Stomach (tissue), 9 donors: ENCODE data around the gene PRUNE2. TPM values are rescaled to one million over a fixed set of nuclear protein-coding genes. Genes with fewer than 3 reads are reported as not detected.

Source experiments
- DNase-seq, 2 donors: peaks; one replicate each; pipeline versions ENCODE4 v3.0.0 to v3.0.0-alpha.2; 2013 to 2019
- H3K27ac ChIP-seq, 5 donors: fragments of 200-600 bp in 4 of 5; sonication (generic) in 4 of 5; one replicate each; pipeline ENCODE4 v1.5.1; 2013 to 2019; ENCODE audit warnings: mild to moderate bottlenecking in 1 of 5, moderate library complexity in 1 of 5
- H3K27me3 ChIP-seq, 3 donors: fragments of 200-600 bp; sonication (generic); one replicate each; pipeline ENCODE4 v1.5.1; 2017 to 2019; ENCODE audit warnings: mixed run types in 1 of 3
- H3K36me3 ChIP-seq, 4 donors: fragments of 200-600 bp; sonication (generic); 1 replicate in 3 of 4; 2 replicates in 1 of 4; pipeline ENCODE4 v1.5.1; 2016 to 2019
- H3K4me1 ChIP-seq, 4 donors: fragments of 200-600 bp; sonication (generic); one replicate each; pipeline ENCODE4 v1.5.1; 2016 to 2019
- H3K4me3 ChIP-seq, 4 donors: fragments of 200-600 bp; sonication (generic) in 3 of 4; one replicate each; pipeline ENCODE4 v1.5.1; 2016 to 2019; ENCODE audit warnings: mild to moderate bottlenecking in 1 of 4
- H3K9me3 ChIP-seq, 4 donors: fragments of 200-600 bp; sonication (generic); one replicate each; pipeline ENCODE4 v1.5.1; 2016 to 2019
- CTCF ChIP-seq, 7 experiments: fragments of 450-650 bp in 4 of 7; fragments of 200-600 bp in 3 of 7; sonication (generic) in 3 of 7; IDR thresholded peaks; one replicate each; pipeline ENCODE4 v1.5.1; 2016 to 2019; ENCODE audit warnings: antibody characterized with exemption in 7 of 7, control low read depth in 2 of 7, mild to moderate bottlenecking in 1 of 7
- EP300 ChIP-seq: sonication (generic); formaldehyde crosslinking; IDR thresholded peaks from one replicate; pipeline ENCODE4 v1.6.1; 2017; ENCODE audit warnings: antibody characterized with exemption
- POLR2A ChIP-seq, 4 donors: fragments of 450-650 bp; IDR thresholded peaks; one replicate each; pipeline ENCODE4 v1.6.1; 2016; ENCODE audit warnings: antibody characterized with exemption in 4 of 4, control low read depth in 2 of 4, mild to moderate bottlenecking in 1 of 4, moderate library complexity in 1 of 4
- POLR2AphosphoS5 ChIP-seq, 3 donors: sonication (generic); formaldehyde crosslinking; IDR thresholded peaks; one replicate each; pipeline ENCODE4 v1.6.1; 2016; ENCODE audit warnings: antibody characterized with exemption in 3 of 3
- WGBS, 5 donors: extraction: QIAGEN DNeasy Blood & Tissue Kit in 3 of 5; methylation state at CpG; one replicate each; pipeline versions ENCODE4 v1.1.5 to v1.1.7; 2013 to 2018; 5-methylcytosine and 5-hydroxymethylcytosine counted together
- intact Hi-C: fragments of 100-400 bp; cut with DNase I; formaldehyde crosslinking; loops from one replicate; pipeline ENCODE4 v1.15.1; 2023; ENCODE audit warnings: low total_unique reads
- polyA plus RNA-seq, 3 donors: library from polyadenylated mRNA; stranded (reverse); fragments of 200-250 nt; gene quantifications; one replicate each; pipeline ENCODE4 v1.2.3, GENCODE V29; 2013
- total RNA-seq, 5 donors: library from RNA; depleted of rRNA; stranded (reverse); fragments of >200 nt; gene quantifications; one replicate each; pipeline versions ENCODE4 v1.1.0 to v1.2.3, GENCODE V29; 2014 to 2016
- donor health status: healthy with polysubstance abuse.
- donor health status: Bipolar disorder and iron deficiency.
- donor health status: healthy.

The PRUNE2 gene
- total and polyA plus RNA-seq, 8 donors: 2.6 to 311 (median 75.4) TPM

GRCh38 chr9:76704593-76705204 is 201.2 kb downstream of the PRUNE2 start:
- Histone ChIP-seq H3K4me1 (peaks cover 0 to 33% (median 10%) of the 10 kb centered on the region in 4 donors), H3K9me3 (no peaks in the 10 kb centered on the region), H3K27ac (no peak overlapping the region), H3K4me3 (no peak overlapping the region), H3K27me3 (peaks cover 0 to 8% (median 0%) of the 10 kb centered on the region in 3 donors), H3K36me3 (peaks cover 0 to 9% (median 2%) of the 10 kb centered on the region in 4 donors)
- peak in 1 of 2 donors; percentile 94 for DNase-seq
- WGBS, 5 donors: 7 to 12% (median 9%) methylated on average over 9 of the region's 9 CpGs
- intact Hi-C loops: loop anchor here (5.0 kb wide), 1 partner anchor 257 kb away; no protein-coding TSS in a partner anchor
- peak in 1 of 3 donors; percentile 68 for TF ChIP-seq POLR2AphosphoS5 (IDR thresholded peaks at IDR 0.05)
- peak in 5 of 7 experiments; percentile 38 to 80 (median 74) for TF ChIP-seq CTCF (IDR thresholded peaks at IDR 0.05)
- no peak for TF ChIP-seq EP300
- TF ChIP-seq POLR2A (IDR thresholded peaks at IDR 0.05): no peak

- intact Hi-C loops: no loop called here
- Histone ChIP-seq H3K27me3 (peaks cover 0 to 8% (median 0%) of the 10 kb centered on the region in 3 donors), H3K27ac (no peak overlapping the region), H3K4me3 (no peak overlapping the region), H3K4me1 (peaks cover 0 to 34% (median 13%) of the 10 kb centered on the region in 4 donors), H3K36me3 (peaks cover 0 to 7% (median 2%) of the 10 kb centered on the region in 4 donors), H3K9me3 (no peaks in the 10 kb centered on the region)
- WGBS, 5 donors: 52 to 70% (median 69%) methylated on average over 7 of the region's 7 CpGs
- no peak for TF ChIP-seq POLR2AphosphoS5 (IDR thresholded peaks at IDR 0.05)
- no peak for TF ChIP-seq CTCF (IDR thresholded peaks at IDR 0.05)
- no peak for TF ChIP-seq POLR2A (IDR thresholded peaks at IDR 0.05)
- no peak for TF ChIP-seq EP300
- peak in 1 of 2 donors; percentile 46 for DNase-seq
Observed at GRCh38 chr9:76703270-76703669, 202.6 kb downstream of the PRUNE2 start.

- H3K9me3 ChIP-seq: no peaks in the 10 kb centered on the region
- 50 to 54% (median 53%) methylated on average over 3 of the region's 3 CpGs for WGBS, 5 donors
- peaks cover 0 to 34% (median 13%) of the 10 kb centered on the region in 4 donors for H3K4me1 ChIP-seq
- TF ChIP-seq POLR2AphosphoS5 (IDR thresholded peaks at IDR 0.05) (no peak), CTCF (IDR thresholded peaks at IDR 0.05) (no peak), POLR2A (IDR thresholded peaks at IDR 0.05) (no peak), EP300 (no peak)
- peak in 1 of 2 donors; percentile 31 for DNase-seq
- intact Hi-C loops: no loop called here
- H3K4me3 ChIP-seq: no peak overlapping the region
- peaks cover 0 to 8% (median 0%) of the 10 kb centered on the region in 3 donors for H3K27me3 ChIP-seq
- H3K36me3 ChIP-seq: peaks cover 0 to 5% (median 0%) of the 10 kb centered on the region in 4 donors
- no peak overlapping the region for H3K27ac ChIP-seq
Observed at GRCh38 chr9:76701441-76702039, 204.4 kb downstream of the PRUNE2 start.

- H3K36me3 ChIP-seq: peaks cover 0 to 5% (median 0%) of the 10 kb centered on the region in 4 donors
Observed at GRCh38 chr9:76700916-76701315, 205.0 kb downstream of the PRUNE2 start.

More at GRCh38 chr9:76700916-76701315, 205.0 kb downstream of the PRUNE2 start:
- no peak for TF ChIP-seq CTCF (IDR thresholded peaks at IDR 0.05)
- no peak for TF ChIP-seq POLR2A (IDR thresholded peaks at IDR 0.05)
- no peak for TF ChIP-seq POLR2AphosphoS5 (IDR thresholded peaks at IDR 0.05)
- TF ChIP-seq EP300: no peak
- Histone ChIP-seq H3K27ac (no peak overlapping the region), H3K9me3 (no peaks in the 10 kb centered on the region), H3K27me3 (peaks cover 0 to 7% (median 0%) of the 10 kb centered on the region in 3 donors), H3K4me3 (no peak overlapping the region), H3K4me1 (peaks cover 0 to 34% (median 13%) of the 10 kb centered on the region in 4 donors)
- intact Hi-C loops: no loop called here
- WGBS, 5 donors: 83 to 92% (median 90%) methylated on average over 4 of the region's 4 CpGs
- no peak for DNase-seq
